ENCODE data around the gene ASIC4.

GRCh38 chr2:219553168-219553417, 38.8 kb downstream of the ASIC4 start:
- no peak for TF ChIP-seq CTCF (IDR thresholded peaks at IDR 0.05; ENCODE audit: insufficient read depth, low read length, poor library complexity, severe bottlenecking)
- TF ChIP-seq EZH2phosphoT487 (conservative IDR thresholded peaks at IDR 0.05; ENCODE audit: low read length), result no peak
